ENCODE results near the gene EPHA10.

EPHA10 gene

GRCh38 chr1:37764888-37765441, at the start of gene EPHA10:
Gene EPHA10, minus strand, starts transcription at chr1:37765120. Its CDS starts 54 bp downstream, at chr1:37765066.
- Histone ChIP-seq H3K4me1 (ENCODE audit: control insufficient read depth, insufficient read depth, low read length) (no peaks in the 10 kb centered on the region), H3K27ac (ENCODE audit: extremely low read depth, low read depth, low read length) (no peak within 1 kb of the TSS), H3K4me3 (ENCODE audit: low read depth, low read length) (no peak within 1 kb of the TSS; the same call in 1 of the 2 replicates), H3K36me3 (ENCODE audit: control insufficient read depth in 2 of 2, insufficient read depth in 1 of 2, low read length in 2 of 2) (no peaks in the 10 kb centered on the region), H3K9me3 (ENCODE audit: control insufficient read depth, insufficient read depth, low read depth, low read length) (no peaks in the 10 kb centered on the region)
- TF ChIP-seq HOXC10 (CRISPR knock-in tag; IDR thresholded peaks at IDR 0.05) (no peak), ZNF792 (tag by site-specific recombination; IDR thresholded peaks at IDR 0.05) (no peak), ZBTB17 (tag by site-specific recombination; IDR thresholded peaks at IDR 0.05) (no peak), ZBTB48 (tag by site-specific recombination; IDR thresholded peaks at IDR 0.05) (no peak), ZBTB8A (tag by site-specific recombination; IDR thresholded peaks at IDR 0.05) (no peak), ZNF654 (tag by site-specific recombination; IDR thresholded peaks at IDR 0.05; ENCODE audit: low read depth) (no peak), ZNF292 (tag by site-specific recombination; IDR thresholded peaks at IDR 0.05; ENCODE audit: borderline replicate concordance, low read depth) (no peak), IKZF3 (tag by site-specific recombination; IDR thresholded peaks at IDR 0.05) (no peak), ZNF488 (tag by site-specific recombination; IDR thresholded peaks at IDR 0.05) (no peak)
- POLR2A ChIA-PET = interaction anchor here (1.7 to 2.1 kb wide), 2 partner anchors 43 to 72 kb away, joined by 5 to 9 read pairs; partner anchors contain the start of genes C1orf122, CDCA8 and YRDC
- CTCF ChIA-PET = interaction anchor here (0.6 to 1.0 kb wide), 3 partner anchors 81 to 227 kb away, joined by 3 to 5 read pairs (median 3); no protein-coding TSS in a partner anchor

GRCh38 chr1:37814252-37814651, 49.3 kb upstream of the EPHA10 start:
- no peak for TF ChIP-seq ZNF621 (tag by site-specific recombination; IDR thresholded peaks at IDR 0.05)
- peak; percentile 62 for TF ChIP-seq ZNF600 (tag by site-specific recombination; IDR thresholded peaks at IDR 0.05)
- Histone ChIP-seq H3K4me1 (ENCODE audit: control insufficient read depth, insufficient read depth, low read length) (peaks cover 1% of the 10 kb centered on the region; the same call in 1 of the 2 replicates), H3K9me3 (ENCODE audit: control insufficient read depth, insufficient read depth, low read depth, low read length) (no peaks in the 10 kb centered on the region), H3K4me3 (ENCODE audit: low read depth, low read length) (no peak overlapping the region), H3K27ac (ENCODE audit: extremely low read depth, low read depth, low read length) (no peak overlapping the region), H3K36me3 (ENCODE audit: control insufficient read depth in 2 of 2, insufficient read depth in 1 of 2, low read length in 2 of 2) (peaks cover 6 to 73% of the 10 kb centered on the region in 2 experiments; a peak in 2 of 3 replicates)
- POLR2A ChIA-PET = no interaction called here
- CTCF ChIA-PET = no interaction called here

GRCh38 chr1:37813529-37814145, 48.7 kb upstream of the EPHA10 start:
- Histone ChIP-seq H3K27ac (ENCODE audit: extremely low read depth, low read depth, low read length) (no peak overlapping the region), H3K4me1 (ENCODE audit: control insufficient read depth, insufficient read depth, low read length) (peaks cover 3% of the 10 kb centered on the region; the same call in 1 of the 2 replicates), H3K4me3 (ENCODE audit: low read depth, low read length) (no peak overlapping the region), H3K36me3 (ENCODE audit: control insufficient read depth in 2 of 2, insufficient read depth in 1 of 2, low read length in 2 of 2) (peaks cover 6 to 68% of the 10 kb centered on the region in 2 experiments; a peak in 2 of 3 replicates), H3K9me3 (ENCODE audit: control insufficient read depth, insufficient read depth, low read depth, low read length) (no peaks in the 10 kb centered on the region)
- ChIA-PET POLR2A (no interaction called here), CTCF (no interaction called here)
- TF ChIP-seq ZNF76 (tag by site-specific recombination; IDR thresholded peaks at IDR 0.05; ENCODE audit: borderline replicate concordance, low read depth) (no peak), ZNF24 (tag by site-specific recombination; IDR thresholded peaks at IDR 0.05) (no peak), KLF9 (tag by site-specific recombination; IDR thresholded peaks at IDR 0.05; ENCODE audit: low read depth) (no peak), ZNF292 (tag by site-specific recombination; IDR thresholded peaks at IDR 0.05; ENCODE audit: borderline replicate concordance, low read depth) (no peak), PRDM1 (tag by site-specific recombination; IDR thresholded peaks at IDR 0.05) (no peak), EGR2 (tag by site-specific recombination; IDR thresholded peaks at IDR 0.05; ENCODE audit: low read depth) (no peak), ZNF18 (tag by site-specific recombination; IDR thresholded peaks at IDR 0.05) (no peak), ZNF621 (tag by site-specific recombination; IDR thresholded peaks at IDR 0.05) (no peak), BCL11B (tag by site-specific recombination; IDR thresholded peaks at IDR 0.05; ENCODE audit: low read depth) (no peak), GFI1B (tag by site-specific recombination; IDR thresholded peaks at IDR 0.05) (no peak), GLI2 (tag by site-specific recombination; IDR thresholded peaks at IDR 0.05; ENCODE audit: borderline replicate concordance, low read depth) (no peak), ZSCAN4 (tag by site-specific recombination; IDR thresholded peaks at IDR 0.05) (no peak), ZNF830 (tag by site-specific recombination; IDR thresholded peaks at IDR 0.05; ENCODE audit: low read depth) (no peak), BCL6B (tag by site-specific recombination; IDR thresholded peaks at IDR 0.05) (no peak)
